HCT116 (cell line): Measurements from ENCODE around the gene DENND2D. TPM values are rescaled to one million over a fixed set of nuclear protein-coding genes. Genes with fewer than 3 reads are reported as not detected.

ENCODE experiments used
- ATAC-seq: fragments of 200-7000 bp; cut with Tn5 transposase; 2 replicates; pipeline ENCODE4 v1.9.1; 2020; ENCODE audit warnings: mild to moderate bottlenecking, moderate library complexity
- BruUV-seq: library from RNA; stranded (reverse); fragments of 400-500 nt; replicated peaks from 2 replicates; lab custom pipeline; 2021; lab: Mats Ljungman, UMichigan
- CTCF ChIA-PET: fragments of 300-600 bp; sonication (Branson Sonifier 250); formaldehyde crosslinking; loops from one replicate; lab custom pipeline; 2021; ENCODE audit warnings: antibody characterized with exemption; lab: Charles Lee
- POLR2A ChIA-PET: fragments of 300-600, 350-600 bp; sonication (Branson Sonifier 250); formaldehyde crosslinking; loops from one replicate; lab custom pipeline; 2021; ENCODE audit warnings: antibody characterized with exemption; lab: Charles Lee
- RAD21 ChIA-PET, 2 experiments: fragments of 300-600 bp; sonication (Branson Sonifier 250); formaldehyde crosslinking; loops; one replicate each; lab custom pipeline; 2023; ENCODE audit warnings: low total read pairs in 2 of 2; ENCODE audit not compliant: uncharacterized antibody in 2 of 2, unreplicated experiment in 2 of 2, low non-redundant PET in 1 of 2; lab: Charles Lee
- DNase-seq: peaks from one replicate; pipeline ENCODE4 v3.0.0-alpha.2; 2010; ENCODE audit warnings: low read depth, low spot score
- H2AFZ ChIP-seq: fragments of 200-600 bp; shearing (Covaris generic), sonication (generic); 2 replicates; pipeline ENCODE4 v1.6.1; 2017; ENCODE audit warnings: low read depth, mixed run types, mixed read lengths, antibody characterized with exemption, low read length; ENCODE audit not compliant: poor library complexity, severe bottlenecking
- H3K27ac ChIP-seq: 2 replicates; pipeline ENCODE4 v1.5.1; 2012; ENCODE audit warnings: low read depth, low read length
- H3K27me3 ChIP-seq: fragments of 200-600 bp; sonication (generic); 2 replicates; pipeline ENCODE4 v1.6.1; 2016; ENCODE audit warnings: mixed run types, low read length, mixed read lengths; ENCODE audit not compliant: insufficient read depth
- H3K36me3 ChIP-seq, 2 experiments: fragments of 200-500 bp in 1 of 2; fragments of 200-600 bp in 1 of 2; sonication (Bioruptor generic) in 1 of 2; sonication (generic) in 1 of 2; 2 replicates each; pipeline versions ENCODE4 v1.5.1 to v1.6.1; 2014 to 2016; ENCODE audit warnings: low read length in 2 of 2, inconsistent platforms in 1 of 2, mixed read lengths in 1 of 2, mixed run types in 1 of 2; ENCODE audit not compliant: insufficient read depth in 2 of 2, control insufficient read depth in 1 of 2
- H3K4me1 ChIP-seq, 2 experiments: fragments of 200-600 bp in 1 of 2; sonication (generic) in 1 of 2; 2 replicates each; pipeline versions ENCODE4 v1.5.1 to v1.6.1; 2012 to 2017; ENCODE audit warnings: low read length in 2 of 2, inconsistent platforms in 1 of 2, mild to moderate bottlenecking in 1 of 2, mixed read lengths in 1 of 2, mixed run types in 1 of 2, moderate library complexity in 1 of 2; ENCODE audit not compliant: insufficient read depth in 2 of 2, control insufficient read depth in 1 of 2
- H3K4me2 ChIP-seq: fragments of 200-600 bp; sonication (generic); 2 replicates; pipeline ENCODE4 v1.6.1; 2017; ENCODE audit warnings: mixed run types, low read length, mixed read lengths
- H3K4me3 ChIP-seq, 2 experiments: fragments of 200-600 bp in 1 of 2; sonication (generic) in 1 of 2; replicated peaks in 1 of 2; 2 replicates each; pipeline ENCODE4 v1.5.1; 2011 to 2016; ENCODE audit warnings: low read length in 2 of 2, control low read depth in 1 of 2, low read depth in 1 of 2, mild to moderate bottlenecking in 1 of 2, mixed read lengths in 1 of 2, mixed run types in 1 of 2
- H3K79me2 ChIP-seq: fragments of 200-600 bp; sonication (generic); 2 replicates; pipeline ENCODE4 v1.6.1; 2017; ENCODE audit warnings: mild to moderate bottlenecking, mixed run types, low read length, moderate library complexity, mixed read lengths; ENCODE audit not compliant: insufficient read depth
- H3K9ac ChIP-seq: fragments of 200-600 bp; sonication (generic); 2 replicates; pipeline ENCODE4 v1.6.1; 2016; ENCODE audit warnings: low read length, mixed read lengths
- H3K9me2 ChIP-seq: fragments of 200-600 bp; sonication (generic), shearing (Covaris generic); 2 replicates; pipeline ENCODE4 v1.6.1; 2017; ENCODE audit warnings: mixed run types, mild to moderate bottlenecking, moderate library complexity; ENCODE audit not compliant: insufficient read depth
- H3K9me3 ChIP-seq, 2 experiments: fragments of 200-500 bp in 1 of 2; fragments of 200-600 bp in 1 of 2; sonication (Bioruptor generic) in 1 of 2; sonication (generic) in 1 of 2; 2 replicates each; pipeline ENCODE4 v1.6.1; 2014 to 2017; ENCODE audit warnings: low read length in 2 of 2, mixed read lengths in 2 of 2, inconsistent platforms in 1 of 2, low read depth in 1 of 2, mild to moderate bottlenecking in 1 of 2, mixed run types in 1 of 2, moderate library complexity in 1 of 2; ENCODE audit not compliant: control insufficient read depth in 1 of 2, insufficient read depth in 1 of 2
- H4K20me1 ChIP-seq: fragments of 200-600 bp; sonication (generic), shearing (Covaris generic); 2 replicates; pipeline ENCODE4 v1.6.1; 2017; ENCODE audit warnings: mixed run types, mild to moderate bottlenecking, moderate library complexity; ENCODE audit not compliant: insufficient read depth
- CBX3 ChIP-seq: IDR thresholded peaks from 2 replicates; pipeline ENCODE4 v1.6.1; 2012; ENCODE audit warnings: low read depth
- CEBPB ChIP-seq: IDR thresholded peaks from 2 replicates; pipeline ENCODE4 v1.6.1; 2012; ENCODE audit warnings: low read depth
- CTCF ChIP-seq, 3 experiments: fragments of 200-600 bp in 1 of 3; sonication (generic) in 1 of 3; IDR thresholded peaks in 2 of 3; conservative IDR thresholded peaks in 1 of 3; 2 replicates each; pipeline ENCODE4 v1.5.1; 2012 to 2017; ENCODE audit warnings: low read depth in 2 of 3, low read length in 2 of 3, antibody characterized with exemption in 1 of 3, borderline replicate concordance in 1 of 3, control low read depth in 1 of 3, mild to moderate bottlenecking in 1 of 3, mixed read lengths in 1 of 3, mixed run types in 1 of 3, moderate library complexity in 1 of 3; ENCODE audit not compliant: insufficient read depth in 1 of 3
- EGR1 ChIP-seq: IDR thresholded peaks from 2 replicates; pipeline ENCODE4 v1.6.1; 2012; ENCODE audit warnings: low read depth
- ELF1 ChIP-seq: IDR thresholded peaks from 2 replicates; pipeline ENCODE4 v1.6.1; 2012; ENCODE audit warnings: low read depth, borderline replicate concordance
- JUND ChIP-seq: IDR thresholded peaks from 2 replicates; pipeline ENCODE4 v1.6.1; 2012
- MAX ChIP-seq: IDR thresholded peaks from 2 replicates; pipeline ENCODE4 v1.6.1; 2012
- POLR2A ChIP-seq: IDR thresholded peaks from 2 replicates; pipeline ENCODE4 v1.7.0; 2011; ENCODE audit warnings: borderline replicate concordance; ENCODE audit not compliant: insufficient read depth, insufficient read length; ENCODE audit errors: extremely low read depth
- RAD21 ChIP-seq: IDR thresholded peaks from 2 replicates; pipeline ENCODE4 v1.6.1; 2012; ENCODE audit warnings: low read depth, mild to moderate bottlenecking
- SIN3A ChIP-seq: IDR thresholded peaks from 2 replicates; pipeline ENCODE4 v1.6.1; 2012; ENCODE audit warnings: low read depth
- SP1 ChIP-seq: IDR thresholded peaks from 2 replicates; pipeline ENCODE4 v1.6.1; 2012; ENCODE audit warnings: low read depth
- SRF ChIP-seq: IDR thresholded peaks from 2 replicates; pipeline ENCODE4 v1.6.1; 2012; ENCODE audit warnings: low read depth
- TCF7L2 ChIP-seq: IDR thresholded peaks from 2 replicates; pipeline ENCODE4 v1.7.0; 2011; ENCODE audit warnings: borderline replicate concordance, inconsistent platforms; ENCODE audit not compliant: insufficient read depth, insufficient read length; ENCODE audit errors: extremely low read depth
- YY1 ChIP-seq: IDR thresholded peaks from 2 replicates; pipeline ENCODE4 v1.6.1; 2011; ENCODE audit warnings: low read length, low read depth, moderate library complexity, mild to moderate bottlenecking; ENCODE audit not compliant: insufficient replicate concordance; ENCODE audit errors: extremely low read depth
- ZFX ChIP-seq: fragments of 450-650 bp; IDR thresholded peaks from 2 replicates; pipeline ENCODE4 v1.6.1; 2017
- intact Hi-C: fragments of 100-400 bp; cut with micrococcal nuclease; formaldehyde crosslinking; loops from 2 replicates; pipeline ENCODE4 v1.10.0; 2022
- total RNA-seq: library from RNA; stranded (reverse); gene quantifications from one replicate; pipeline ENCODE4 v1.2.1, GENCODE V29; 2021; ENCODE audit not compliant: unreplicated experiment
- TF ChIP-seq, protein P1 (sequence below): IDR thresholded peaks from 2 replicates; pipeline ENCODE4 v1.6.1; 2012
- TF ChIP-seq, protein P2 (sequence below): IDR thresholded peaks from 2 replicates; pipeline ENCODE4 v1.6.1; 2012; ENCODE audit warnings: low read depth
- TF ChIP-seq, protein P3 (sequence below): IDR thresholded peaks from 2 replicates; pipeline ENCODE4 v1.6.1; 2011; ENCODE audit warnings: mild to moderate bottlenecking, low read length, moderate library complexity; ENCODE audit not compliant: insufficient replicate concordance; ENCODE audit errors: extremely low read depth

The DENND2D gene
- total RNA-seq, 1 experiment from 2014 or later, result 31.9 TPM

GRCh38 chr1:111141245-111142220 lies 58.9 kb downstream of the DENND2D start:
- H3K9ac ChIP-seq, result peak overlapping the region; percentile 83
- ChIA-PET RAD21 (no interaction called here), POLR2A (interaction anchor here (1.0 kb wide), 1 partner anchor 71 kb away, joined by 4 read pairs; no protein-coding TSS in a partner anchor), CTCF (interaction anchor here (0.9 kb wide), 1 partner anchor 81 kb away, joined by 3 read pairs; no protein-coding TSS in a partner anchor)
- DNase-seq, result no peak
- ATAC-seq, result no peak
- intact Hi-C loops, result loop anchor here (2.0 kb wide), 1 partner anchor 21 kb away; no protein-coding TSS in a partner anchor
- H3K79me2 ChIP-seq, result peaks cover 88% of the 10 kb centered on the region
- peaks cover 4 to 5% of the 10 kb centered on the region in 2 experiments; a peak in 3 of 4 replicates for H3K36me3 ChIP-seq
- no TSS peak for BruUV-seq
- no peaks in the 10 kb centered on the region for H3K9me2 ChIP-seq
- H3K4me2 ChIP-seq, result peak overlapping the region; percentile 94
- no peak overlapping the region for H2AFZ ChIP-seq
- H3K27me3 ChIP-seq, result no peaks in the 10 kb centered on the region
- H3K4me3 ChIP-seq, result peak overlapping the region; percentile 93 to 95
- no peaks in the 10 kb centered on the region for H3K9me3 ChIP-seq
- 0 out of 2 replicates have a peak, but pooled peaks cover 8% of the 10 kb centered on the region for H4K20me1 ChIP-seq
- H3K4me1 ChIP-seq, result peaks cover 5 to 11% of the 10 kb centered on the region in 2 experiments; a peak in 3 of 4 replicates
- no peak overlapping the region for H3K27ac ChIP-seq
- TF ChIP-seq, protein P1, sequence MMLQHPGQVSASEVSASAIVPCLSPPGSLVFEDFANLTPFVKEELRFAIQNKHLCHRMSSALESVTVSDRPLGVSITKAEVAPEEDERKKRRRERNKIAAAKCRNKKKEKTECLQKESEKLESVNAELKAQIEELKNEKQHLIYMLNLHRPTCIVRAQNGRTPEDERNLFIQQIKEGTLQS, result no peak
- TF ChIP-seq SP1, result no peak
- TF ChIP-seq, protein P2, sequence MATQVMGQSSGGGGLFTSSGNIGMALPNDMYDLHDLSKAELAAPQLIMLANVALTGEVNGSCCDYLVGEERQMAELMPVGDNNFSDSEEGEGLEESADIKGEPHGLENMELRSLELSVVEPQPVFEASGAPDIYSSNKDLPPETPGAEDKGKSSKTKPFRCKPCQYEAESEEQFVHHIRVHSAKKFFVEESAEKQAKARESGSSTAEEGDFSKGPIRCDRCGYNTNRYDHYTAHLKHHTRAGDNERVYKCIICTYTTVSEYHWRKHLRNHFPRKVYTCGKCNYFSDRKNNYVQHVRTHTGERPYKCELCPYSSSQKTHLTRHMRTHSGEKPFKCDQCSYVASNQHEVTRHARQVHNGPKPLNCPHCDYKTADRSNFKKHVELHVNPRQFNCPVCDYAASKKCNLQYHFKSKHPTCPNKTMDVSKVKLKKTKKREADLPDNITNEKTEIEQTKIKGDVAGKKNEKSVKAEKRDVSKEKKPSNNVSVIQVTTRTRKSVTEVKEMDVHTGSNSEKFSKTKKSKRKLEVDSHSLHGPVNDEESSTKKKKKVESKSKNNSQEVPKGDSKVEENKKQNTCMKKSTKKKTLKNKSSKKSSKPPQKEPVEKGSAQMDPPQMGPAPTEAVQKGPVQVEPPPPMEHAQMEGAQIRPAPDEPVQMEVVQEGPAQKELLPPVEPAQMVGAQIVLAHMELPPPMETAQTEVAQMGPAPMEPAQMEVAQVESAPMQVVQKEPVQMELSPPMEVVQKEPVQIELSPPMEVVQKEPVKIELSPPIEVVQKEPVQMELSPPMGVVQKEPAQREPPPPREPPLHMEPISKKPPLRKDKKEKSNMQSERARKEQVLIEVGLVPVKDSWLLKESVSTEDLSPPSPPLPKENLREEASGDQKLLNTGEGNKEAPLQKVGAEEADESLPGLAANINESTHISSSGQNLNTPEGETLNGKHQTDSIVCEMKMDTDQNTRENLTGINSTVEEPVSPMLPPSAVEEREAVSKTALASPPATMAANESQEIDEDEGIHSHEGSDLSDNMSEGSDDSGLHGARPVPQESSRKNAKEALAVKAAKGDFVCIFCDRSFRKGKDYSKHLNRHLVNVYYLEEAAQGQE, result no peak
- no peak for TF ChIP-seq ELF1
- no peak for TF ChIP-seq CBX3
- TF ChIP-seq POLR2A, result no peak
- TF ChIP-seq CTCF (IDR thresholded peaks at IDR 0.05 in 2 of 3, conservative IDR thresholded peaks at IDR 0.05 in 1 of 3; ENCODE audit: borderline replicate concordance in 1 of 3, insufficient read depth in 1 of 3, low read depth in 2 of 3, low read length in 2 of 3), result no peak
- TF ChIP-seq SIN3A, result no peak
- TF ChIP-seq, protein P3, sequence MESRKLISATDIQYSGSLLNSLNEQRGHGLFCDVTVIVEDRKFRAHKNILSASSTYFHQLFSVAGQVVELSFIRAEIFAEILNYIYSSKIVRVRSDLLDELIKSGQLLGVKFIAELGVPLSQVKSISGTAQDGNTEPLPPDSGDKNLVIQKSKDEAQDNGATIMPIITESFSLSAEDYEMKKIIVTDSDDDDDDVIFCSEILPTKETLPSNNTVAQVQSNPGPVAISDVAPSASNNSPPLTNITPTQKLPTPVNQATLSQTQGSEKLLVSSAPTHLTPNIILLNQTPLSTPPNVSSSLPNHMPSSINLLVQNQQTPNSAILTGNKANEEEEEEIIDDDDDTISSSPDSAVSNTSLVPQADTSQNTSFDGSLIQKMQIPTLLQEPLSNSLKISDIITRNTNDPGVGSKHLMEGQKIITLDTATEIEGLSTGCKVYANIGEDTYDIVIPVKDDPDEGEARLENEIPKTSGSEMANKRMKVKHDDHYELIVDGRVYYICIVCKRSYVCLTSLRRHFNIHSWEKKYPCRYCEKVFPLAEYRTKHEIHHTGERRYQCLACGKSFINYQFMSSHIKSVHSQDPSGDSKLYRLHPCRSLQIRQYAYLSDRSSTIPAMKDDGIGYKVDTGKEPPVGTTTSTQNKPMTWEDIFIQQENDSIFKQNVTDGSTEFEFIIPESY, result no peak
- no peak for TF ChIP-seq EGR1
- no peak for TF ChIP-seq CEBPB
- TF ChIP-seq YY1, result no peak
- TF ChIP-seq ZFX, result no peak
- TF ChIP-seq MAX, result no peak
- TF ChIP-seq SRF, result no peak
- no peak for TF ChIP-seq RAD21
- no peak for TF ChIP-seq JUND
- TF ChIP-seq TCF7L2, result no peak
